WTC11 (cell line): Measurements from ENCODE around the gene POLD1. TPM values are rescaled to one million over a fixed set of nuclear protein-coding genes. Genes with fewer than 3 reads are reported as not detected.

Source experiments
- ATAC-seq: fragments of 200-7000 bp; cut with Tn5 transposase; 2 replicates; pipeline ENCODE4 v1.10.0; 2021; ENCODE audit warnings: mild to moderate bottlenecking, moderate library complexity
- CTCF ChIA-PET: fragments of 300-600 bp; sonication (Branson Sonifier 250); formaldehyde crosslinking; loops from one replicate; lab custom pipeline; 2021; ENCODE audit warnings: antibody characterized with exemption; lab: Charles Lee
- POLR2A ChIA-PET: fragments of 350-600 bp; sonication (Branson Sonifier 250); formaldehyde crosslinking; loops from one replicate; lab custom pipeline; 2021; ENCODE audit warnings: antibody characterized with exemption; lab: Charles Lee
- DNase-seq: peaks from one replicate; pipeline ENCODE4 v3.0.0; 2021; ENCODE audit warnings: low spot score
- H3K27ac Mint-ChIP-seq: 2 replicates; pipeline ENCODE4 v1.8.0; 2021; ENCODE audit warnings: mixed read lengths
- H3K27me3 Mint-ChIP-seq: 2 replicates; pipeline ENCODE4 v1.8.0; 2021; ENCODE audit warnings: low read depth, mild to moderate bottlenecking, moderate library complexity, mixed read lengths
- H3K36me3 Mint-ChIP-seq: 2 replicates; pipeline ENCODE4 v1.8.0; 2021; ENCODE audit warnings: mixed read lengths
- H3K4me1 Mint-ChIP-seq: 2 replicates; pipeline ENCODE4 v1.8.0; 2022; ENCODE audit warnings: mixed read lengths
- H3K4me3 Mint-ChIP-seq: 2 replicates; pipeline ENCODE4 v1.8.0; 2021; ENCODE audit warnings: mild to moderate bottlenecking, moderate library complexity, mixed read lengths
- H3K9me3 Mint-ChIP-seq: 2 replicates; pipeline ENCODE4 v1.8.0; 2021; ENCODE audit warnings: mixed read lengths
- ARID4B ChIP-seq: sonication (generic); formaldehyde crosslinking; IDR thresholded peaks from 2 replicates; pipeline ENCODE4 v1.8.0; 2023; ENCODE audit warnings: missing genetic modification reagents, mild to moderate bottlenecking, borderline replicate concordance
- ATF3 ChIP-seq: sonication (generic); formaldehyde crosslinking; conservative IDR thresholded peaks from 2 replicates; pipeline ENCODE4 v1.8.1; 2022; ENCODE audit warnings: mild to moderate bottlenecking, missing genetic modification reagents
- CDX4 ChIP-seq: fragments of 250-450 bp; sonication (Bioruptor Pico); IDR thresholded peaks from 2 replicates; pipeline ENCODE4 v1.9.0; 2021; ENCODE audit warnings: moderate library complexity, mild to moderate bottlenecking, inconsistent platforms, borderline replicate concordance
- CREM ChIP-seq: sonication (generic); formaldehyde crosslinking; IDR thresholded peaks from 2 replicates; pipeline ENCODE4 v1.8.1; 2022; ENCODE audit warnings: mild to moderate bottlenecking, missing genetic modification reagents, moderate library complexity
- E2F1 ChIP-seq: sonication (generic); formaldehyde crosslinking; IDR thresholded peaks from 2 replicates; pipeline ENCODE4 v1.8.0; 2022; ENCODE audit warnings: mild to moderate bottlenecking, missing genetic modification reagents
- FOXP1 ChIP-seq: sonication (generic); formaldehyde crosslinking; IDR thresholded peaks from 2 replicates; pipeline ENCODE4 v1.8.0; 2022; ENCODE audit warnings: missing genetic modification reagents, mild to moderate bottlenecking, moderate library complexity, borderline replicate concordance
- FOXP4 ChIP-seq: sonication (generic); formaldehyde crosslinking; IDR thresholded peaks from 2 replicates; pipeline ENCODE4 v1.8.0; 2022; ENCODE audit warnings: mild to moderate bottlenecking, missing genetic modification reagents
- GABPB1 ChIP-seq: sonication (generic); formaldehyde crosslinking; IDR thresholded peaks from 2 replicates; pipeline ENCODE4 v1.8.1; 2023; ENCODE audit warnings: mild to moderate bottlenecking, missing genetic modification reagents
- GRHL2 ChIP-seq: fragments of 250-450 bp; sonication (Bioruptor Pico); IDR thresholded peaks from 2 replicates; pipeline ENCODE4 v1.8.0; 2022; ENCODE audit warnings: mild to moderate bottlenecking, moderate library complexity; ENCODE audit not compliant: insufficient replicate concordance, severe bottlenecking
- HMGA2 ChIP-seq: fragments of 250-450 bp; sonication (Bioruptor Pico); IDR thresholded peaks from 2 replicates; pipeline ENCODE4 v1.4.0; 2021; ENCODE audit warnings: mild to moderate bottlenecking, moderate library complexity
- MLX ChIP-seq: sonication (generic); formaldehyde crosslinking; IDR thresholded peaks from 2 replicates; pipeline ENCODE4 v1.8.1; 2023; ENCODE audit warnings: mild to moderate bottlenecking, missing genetic modification reagents, moderate library complexity
- NR1H2 ChIP-seq: sonication (generic); formaldehyde crosslinking; IDR thresholded peaks from 2 replicates; pipeline ENCODE4 v1.9.0; 2021; ENCODE audit warnings: mild to moderate bottlenecking, moderate library complexity, missing genetic modification reagents
- NR3C1 ChIP-seq: sonication (generic); formaldehyde crosslinking; conservative IDR thresholded peaks from 2 replicates; pipeline ENCODE4 v1.8.1; 2023; ENCODE audit warnings: low read depth, mild to moderate bottlenecking, missing genetic modification reagents
- PRRX2 ChIP-seq: fragments of 250-450 bp; sonication (Bioruptor Pico); IDR thresholded peaks from 2 replicates; pipeline ENCODE4 v1.8.0; 2021; ENCODE audit warnings: mild to moderate bottlenecking
- RORB ChIP-seq: fragments of 250-450 bp; sonication (Bioruptor Pico); IDR thresholded peaks from 2 replicates; pipeline ENCODE4 v1.9.0; 2021; ENCODE audit warnings: mild to moderate bottlenecking
- SMAD3 ChIP-seq: sonication (generic); formaldehyde crosslinking; IDR thresholded peaks from 2 replicates; pipeline ENCODE4 v1.8.0; 2022; ENCODE audit warnings: missing genetic modification reagents, mild to moderate bottlenecking, borderline replicate concordance
- SP1 ChIP-seq: sonication (generic); formaldehyde crosslinking; conservative IDR thresholded peaks from 2 replicates; pipeline ENCODE4 v1.8.1; 2022; ENCODE audit warnings: missing genetic modification reagents
- TEAD1 ChIP-seq: sonication (generic); formaldehyde crosslinking; IDR thresholded peaks from 2 replicates; pipeline ENCODE4 v1.8.0; 2022; ENCODE audit warnings: mild to moderate bottlenecking, missing genetic modification reagents
- ZBTB21 ChIP-seq: sonication (generic); formaldehyde crosslinking; IDR thresholded peaks from 2 replicates; pipeline ENCODE4 v1.8.1; 2023; ENCODE audit warnings: mild to moderate bottlenecking, missing genetic modification reagents, borderline replicate concordance
- ZMAT4 ChIP-seq: fragments of 250-450 bp; sonication (Bioruptor Pico); IDR thresholded peaks from 2 replicates; pipeline ENCODE4 v1.9.0; 2021; ENCODE audit warnings: mild to moderate bottlenecking
- ZSCAN18 ChIP-seq: fragments of 250-450 bp; sonication (Bioruptor Pico); IDR thresholded peaks from 2 replicates; pipeline ENCODE4 v2.1.2; 2022; ENCODE audit warnings: mild to moderate bottlenecking, moderate library complexity
- total RNA-seq: library from RNA; stranded (reverse); gene quantifications from 3 replicates; pipeline ENCODE4 v1.2.3, GENCODE V29; 2021

The POLD1 gene
- total RNA-seq, 1 experiment from 2014 or later: 163 TPM

- TF ChIP-seq ZSCAN18 (no peak), ZBTB21 (CRISPR knock-in tag) (no peak), CREM (CRISPR knock-in tag) (no peak), GABPB1 (CRISPR knock-in tag) (no peak), E2F1 (CRISPR knock-in tag) (no peak), PRRX2 (CRISPR knock-in tag) (no peak), HMGA2 (CRISPR knock-in tag) (no peak), ZMAT4 (CRISPR knock-in tag) (no peak), FOXP1 (CRISPR knock-in tag) (no peak), ARID4B (no peak)
Measured at GRCh38 chr19:50464348-50464747, 80.2 kb downstream of the POLD1 start (continued).

GRCh38 chr19:50465000-50465399 is 80.9 kb downstream of the POLD1 start:
- ChIA-PET CTCF (interaction anchor here (0.7 to 3.2 kb wide), 13 partner anchors 10 to 136 kb away, joined by 3 to 35 read pairs (median 8); partner anchors contain the start of gene KCNC3), POLR2A (no interaction called here)
- Mint-ChIP-seq H3K27ac (no peak overlapping the region), H3K36me3 (no peaks in the 10 kb centered on the region), H3K4me1 (peaks cover 7% of the 10 kb centered on the region), H3K27me3 (peaks cover 4% of the 10 kb centered on the region), H3K4me3 (no peak overlapping the region), H3K9me3 (no peaks in the 10 kb centered on the region)
- ATAC-seq (no peak), DNase-seq (no peak)
- TF ChIP-seq SMAD3 (CRISPR knock-in tag): no peak
- TF ChIP-seq NR3C1 (CRISPR knock-in tag): no peak
- no peak for TF ChIP-seq MLX (CRISPR knock-in tag)
- TF ChIP-seq TEAD1 (CRISPR knock-in tag): no peak
- TF ChIP-seq CDX4: no peak
- no peak for TF ChIP-seq ATF3 (CRISPR knock-in tag)
- TF ChIP-seq NR1H2 (CRISPR knock-in tag): no peak
- no peak for TF ChIP-seq RORB (CRISPR knock-in tag)
- TF ChIP-seq SP1 (CRISPR knock-in tag): no peak
- TF ChIP-seq FOXP4 (CRISPR knock-in tag): no peak
- no peak for TF ChIP-seq GRHL2 (CRISPR knock-in tag)
